ENCODE data around the gene PCDH15. TPM values are rescaled to one million over a fixed set of nuclear protein-coding genes. Genes with fewer than 3 reads are reported as not detected.

Gene PCDH15
- total and polyA plus RNA-seq, 2 of the 13 experiments (the other 11 are each of a cell fraction or from before 2014, with no cell fraction given): not detected

GRCh38 chr10:54198051-54198450 is 603.0 kb downstream of the PCDH15 start:
- 8% methylated on average over 3 of the region's 3 CpGs for WGBS (ENCODE audit: low lambda C conversion rate)
- in situ Hi-C loops (cut with HindIII; ENCODE audit: extremely low pct_ligation_motif_present, low pct_unique_long_range_greater_than_20kb): no loop called here
- POLR2A ChIA-PET: no interaction called here

More at GRCh38 chr10:54198051-54198450, 603.0 kb downstream of the PCDH15 start:
- ATAC-seq (no peak), DNase-seq (ENCODE audit: low spot score) (no peak), FAIRE-seq (no peak)
- Histone ChIP-seq H3K9me3 (ENCODE audit: low read length) (no peaks in the 10 kb centered on the region), H2AFZ (ENCODE audit: low read length) (no peak overlapping the region), H3K4me3 (replicated peaks in 1 of 3; ENCODE audit: insufficient read depth in 1 of 3, low read depth in 2 of 3, low read length in 3 of 3) (no peak overlapping the region), H4K20me1 (ENCODE audit: insufficient read depth, low read length) (no peaks in the 10 kb centered on the region), H3K27ac (ENCODE audit: extremely low read length, insufficient read depth, low read length) (no peak overlapping the region), H3K36me3 (replicated peaks in 1 of 2; ENCODE audit: control insufficient read depth in 1 of 2, insufficient read depth in 2 of 2, low read length in 2 of 2) (no peaks in the 10 kb centered on the region), H3K4me2 (ENCODE audit: low read depth, low read length) (no peak overlapping the region), H3K4me1 (ENCODE audit: insufficient read depth, low read length) (no peaks in the 10 kb centered on the region), H3K9ac (ENCODE audit: insufficient read depth, low read depth, low read length) (no peak overlapping the region), H3K27me3 (ENCODE audit: control insufficient read depth in 1 of 2, insufficient read depth in 2 of 2, low read length in 2 of 2) (no peaks in the 10 kb centered on the region), H3K79me2 (ENCODE audit: insufficient read depth, low read length) (no peaks in the 10 kb centered on the region)
- BruUV-seq (replicated peaks): no TSS peak
- intact Hi-C loops (cut with micrococcal nuclease; ENCODE audit: unreplicated experiment): no loop called here
- CTCF ChIA-PET (ENCODE audit: low intra/inter-chr PET ratio, low total read pairs): no interaction called here
- TF ChIP-seq ZBTB1 (CRISPR knock-in tag; IDR thresholded peaks at IDR 0.05; ENCODE audit: borderline replicate concordance): no peak
- no peak for TF ChIP-seq ZNF24 (IDR thresholded peaks at IDR 0.05)
- TF ChIP-seq, protein P1, sequence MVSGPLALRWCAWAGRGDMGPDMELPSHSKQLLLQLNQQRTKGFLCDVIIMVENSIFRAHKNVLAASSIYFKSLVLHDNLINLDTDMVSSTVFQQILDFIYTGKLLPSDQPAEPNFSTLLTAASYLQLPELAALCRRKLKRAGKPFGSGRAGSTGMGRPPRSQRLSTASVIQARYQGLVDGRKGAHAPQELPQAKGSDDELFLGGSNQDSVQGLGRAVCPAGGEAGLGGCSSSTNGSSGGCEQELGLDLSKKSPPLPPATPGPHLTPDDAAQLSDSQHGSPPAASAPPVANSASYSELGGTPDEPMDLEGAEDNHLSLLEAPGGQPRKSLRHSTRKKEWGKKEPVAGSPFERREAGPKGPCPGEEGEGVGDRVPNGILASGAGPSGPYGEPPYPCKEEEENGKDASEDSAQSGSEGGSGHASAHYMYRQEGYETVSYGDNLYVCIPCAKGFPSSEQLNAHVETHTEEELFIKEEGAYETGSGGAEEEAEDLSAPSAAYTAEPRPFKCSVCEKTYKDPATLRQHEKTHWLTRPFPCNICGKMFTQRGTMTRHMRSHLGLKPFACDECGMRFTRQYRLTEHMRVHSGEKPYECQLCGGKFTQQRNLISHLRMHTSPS (CRISPR knock-in tag; IDR thresholded peaks at IDR 0.05; ENCODE audit: low read depth): no peak
- TF ChIP-seq RFXANK (CRISPR knock-in tag; IDR thresholded peaks at IDR 0.05): no peak
- TF ChIP-seq, protein P2, sequence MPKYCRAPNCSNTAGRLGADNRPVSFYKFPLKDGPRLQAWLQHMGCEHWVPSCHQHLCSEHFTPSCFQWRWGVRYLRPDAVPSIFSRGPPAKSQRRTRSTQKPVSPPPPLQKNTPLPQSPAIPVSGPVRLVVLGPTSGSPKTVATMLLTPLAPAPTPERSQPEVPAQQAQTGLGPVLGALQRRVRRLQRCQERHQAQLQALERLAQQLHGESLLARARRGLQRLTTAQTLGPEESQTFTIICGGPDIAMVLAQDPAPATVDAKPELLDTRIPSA (CRISPR knock-in tag; IDR thresholded peaks at IDR 0.05; ENCODE audit: borderline replicate concordance): no peak
- TF ChIP-seq ZNF10 (CRISPR knock-in tag; IDR thresholded peaks at IDR 0.05; ENCODE audit: borderline replicate concordance, low read depth): no peak
- no peak for TF ChIP-seq THYN1 (CRISPR knock-in tag; IDR thresholded peaks at IDR 0.05; ENCODE audit: borderline replicate concordance, low read depth)
- no peak for TF ChIP-seq ZBTB14 (CRISPR knock-in tag; IDR thresholded peaks at IDR 0.05)
- no peak for TF ChIP-seq ZNF567 (CRISPR knock-in tag; IDR thresholded peaks at IDR 0.05; ENCODE audit: borderline replicate concordance)
- TF ChIP-seq HOXD1 (CRISPR knock-in tag; IDR thresholded peaks at IDR 0.05): no peak
- no peak for TF ChIP-seq ZSCAN9 (CRISPR knock-in tag; IDR thresholded peaks at IDR 0.05; ENCODE audit: borderline replicate concordance)
- TF ChIP-seq ZNF891 (CRISPR knock-in tag; IDR thresholded peaks at IDR 0.05): no peak
- no peak for TF ChIP-seq ZBTB33 (CRISPR knock-in tag; IDR thresholded peaks at IDR 0.05)
- no peak for TF ChIP-seq STAG1 (CRISPR knock-in tag; IDR thresholded peaks at IDR 0.05)
- TF ChIP-seq GATAD2A (CRISPR knock-in tag; IDR thresholded peaks at IDR 0.05): no peak
- no peak for TF ChIP-seq HNRNPL (IDR thresholded peaks at IDR 0.05; ENCODE audit: low read depth, low read length)

Measured in HepG2 (cell line).